ENCODE measurements around the gene RNPEPL1.

Gene RNPEPL1

DNA sequence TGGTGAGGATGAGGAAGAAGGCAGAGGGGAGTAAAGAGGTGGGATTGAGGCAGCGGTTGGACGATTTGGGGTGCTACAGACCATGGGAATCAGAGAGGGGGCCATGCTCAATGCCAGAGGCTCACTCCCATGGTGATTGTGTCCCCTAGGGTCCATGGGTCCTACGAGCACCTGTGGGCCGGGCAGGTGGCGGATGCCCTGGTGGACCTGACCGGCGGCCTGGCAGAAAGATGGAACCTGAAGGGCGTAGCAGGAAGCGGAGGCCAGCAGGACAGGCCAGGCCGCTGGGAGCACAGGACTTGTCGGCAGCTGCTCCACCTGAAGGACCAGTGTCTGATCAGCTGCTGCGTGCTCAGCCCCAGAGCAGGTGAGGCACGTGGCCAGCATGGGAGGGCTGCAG is 23.5 kb downstream of the RNPEPL1 start:
- H3K4me1 ChIP-seq (ENCODE audit: control insufficient read depth, insufficient read depth, low read length), result peaks cover 7% of the 10 kb centered on the region
- ChIA-PET CTCF (no interaction called here), POLR2A (no interaction called here)

GRCh38 chr2:240593026-240593702 is 24.9 kb downstream of the RNPEPL1 start:
- H3K27ac ChIP-seq (ENCODE audit: extremely low read depth, low read depth, low read length), result no peak overlapping the region
- no peak overlapping the region for H3K4me3 ChIP-seq (ENCODE audit: low read depth, low read length)
- peaks cover 5 to 77% of the 10 kb centered on the region in 2 experiments; a peak in 2 of 3 replicates for H3K36me3 ChIP-seq (ENCODE audit: control insufficient read depth in 2 of 2, insufficient read depth in 1 of 2, low read length in 2 of 2)
- CTCF ChIA-PET, result no interaction called here
- no peaks in the 10 kb centered on the region for H3K9me3 ChIP-seq (ENCODE audit: control insufficient read depth, insufficient read depth, low read depth, low read length)
- POLR2A ChIA-PET, result interaction anchor here (0.6 kb wide), 1 partner anchor 360 kb away, joined by 9 read pairs; no protein-coding TSS in a partner anchor
- TF ChIP-seq HOXD13 (CRISPR knock-in tag; IDR thresholded peaks at IDR 0.05; ENCODE audit: borderline replicate concordance), result no peak
- TF ChIP-seq, protein P1, sequence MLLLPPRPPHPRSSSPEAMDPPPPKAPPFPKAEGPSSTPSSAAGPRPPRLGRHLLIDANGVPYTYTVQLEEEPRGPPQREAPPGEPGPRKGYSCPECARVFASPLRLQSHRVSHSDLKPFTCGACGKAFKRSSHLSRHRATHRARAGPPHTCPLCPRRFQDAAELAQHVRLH (tag by site-specific recombination; IDR thresholded peaks at IDR 0.05), result no peak
- no peak for TF ChIP-seq ZBTB49 (tag by site-specific recombination; IDR thresholded peaks at IDR 0.05; ENCODE audit: low read depth)
- TF ChIP-seq ZNF785 (tag by site-specific recombination; IDR thresholded peaks at IDR 0.05), result no peak
- TF ChIP-seq ZNF169 (tag by site-specific recombination; IDR thresholded peaks at IDR 0.05), result no peak
- no peak for TF ChIP-seq ZBTB1 (tag by site-specific recombination; IDR thresholded peaks at IDR 0.05)
- TF ChIP-seq, protein P2, sequence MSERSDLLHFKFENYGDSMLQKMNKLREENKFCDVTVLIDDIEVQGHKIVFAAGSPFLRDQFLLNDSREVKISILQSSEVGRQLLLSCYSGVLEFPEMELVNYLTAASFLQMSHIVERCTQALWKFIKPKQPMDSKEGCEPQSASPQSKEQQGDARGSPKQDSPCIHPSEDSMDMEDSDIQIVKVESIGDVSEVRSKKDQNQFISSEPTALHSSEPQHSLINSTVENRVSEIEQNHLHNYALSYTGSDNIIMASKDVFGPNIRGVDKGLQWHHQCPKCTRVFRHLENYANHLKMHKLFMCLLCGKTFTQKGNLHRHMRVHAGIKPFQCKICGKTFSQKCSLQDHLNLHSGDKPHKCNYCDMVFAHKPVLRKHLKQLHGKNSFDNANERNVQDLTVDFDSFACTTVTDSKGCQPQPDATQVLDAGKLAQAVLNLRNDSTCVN (tag by site-specific recombination; optimal IDR thresholded peaks at IDR 0.05), result no peak
- H3K4me1 ChIP-seq (ENCODE audit: control insufficient read depth, insufficient read depth, low read length), result no peaks in the 10 kb centered on the region; the same call in 1 of the 2 replicates

More for the DNA sequence above, 23.5 kb downstream of the RNPEPL1 start:
- Histone ChIP-seq H3K27ac (ENCODE audit: extremely low read depth, low read depth, low read length) (no peak overlapping the region), H3K9me3 (ENCODE audit: control insufficient read depth, insufficient read depth, low read depth, low read length) (no peaks in the 10 kb centered on the region), H3K4me3 (ENCODE audit: low read depth, low read length) (no peak overlapping the region), H3K36me3 (ENCODE audit: control insufficient read depth in 2 of 2, insufficient read depth in 1 of 2, low read length in 2 of 2) (peaks cover 5 to 64% of the 10 kb centered on the region in 2 experiments; a peak in 2 of 3 replicates)
- no peak for TF ChIP-seq OVOL3 (tag by site-specific recombination; IDR thresholded peaks at IDR 0.05)
- TF ChIP-seq GFI1B (tag by site-specific recombination; IDR thresholded peaks at IDR 0.05), result no peak
- TF ChIP-seq ZNF600 (tag by site-specific recombination; IDR thresholded peaks at IDR 0.05), result no peak
- TF ChIP-seq, protein P3, sequence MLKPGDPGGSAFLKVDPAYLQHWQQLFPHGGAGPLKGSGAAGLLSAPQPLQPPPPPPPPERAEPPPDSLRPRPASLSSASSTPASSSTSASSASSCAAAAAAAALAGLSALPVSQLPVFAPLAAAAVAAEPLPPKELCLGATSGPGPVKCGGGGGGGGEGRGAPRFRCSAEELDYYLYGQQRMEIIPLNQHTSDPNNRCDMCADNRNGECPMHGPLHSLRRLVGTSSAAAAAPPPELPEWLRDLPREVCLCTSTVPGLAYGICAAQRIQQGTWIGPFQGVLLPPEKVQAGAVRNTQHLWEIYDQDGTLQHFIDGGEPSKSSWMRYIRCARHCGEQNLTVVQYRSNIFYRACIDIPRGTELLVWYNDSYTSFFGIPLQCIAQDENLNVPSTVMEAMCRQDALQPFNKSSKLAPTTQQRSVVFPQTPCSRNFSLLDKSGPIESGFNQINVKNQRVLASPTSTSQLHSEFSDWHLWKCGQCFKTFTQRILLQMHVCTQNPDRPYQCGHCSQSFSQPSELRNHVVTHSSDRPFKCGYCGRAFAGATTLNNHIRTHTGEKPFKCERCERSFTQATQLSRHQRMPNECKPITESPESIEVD (tag by site-specific recombination; IDR thresholded peaks at IDR 0.05), result no peak
- no peak for TF ChIP-seq ZNF548 (tag by site-specific recombination; IDR thresholded peaks at IDR 0.05)

GRCh38 chr2:240593703-240594451 is 25.6 kb downstream of the RNPEPL1 start:
- Histone ChIP-seq H3K4me1 (ENCODE audit: control insufficient read depth, insufficient read depth, low read length) (no peaks in the 10 kb centered on the region; the same call in 1 of the 2 replicates), H3K9me3 (ENCODE audit: control insufficient read depth, insufficient read depth, low read depth, low read length) (no peaks in the 10 kb centered on the region), H3K27ac (ENCODE audit: extremely low read depth, low read depth, low read length) (no peak overlapping the region), H3K4me3 (ENCODE audit: low read depth, low read length) (no peak overlapping the region), H3K36me3 (ENCODE audit: control insufficient read depth in 2 of 2, insufficient read depth in 1 of 2, low read length in 2 of 2) (peaks cover 5 to 84% of the 10 kb centered on the region in 2 experiments; a peak in 2 of 3 replicates)
- POLR2A ChIA-PET, result interaction anchor here (0.6 kb wide), 1 partner anchor 360 kb away, joined by 9 read pairs; no protein-coding TSS in a partner anchor
- CTCF ChIA-PET, result interaction anchor here (0.6 kb wide), 1 partner anchor 10 kb away, joined by 3 read pairs; no protein-coding TSS in a partner anchor
- TF ChIP-seq, protein P4, sequence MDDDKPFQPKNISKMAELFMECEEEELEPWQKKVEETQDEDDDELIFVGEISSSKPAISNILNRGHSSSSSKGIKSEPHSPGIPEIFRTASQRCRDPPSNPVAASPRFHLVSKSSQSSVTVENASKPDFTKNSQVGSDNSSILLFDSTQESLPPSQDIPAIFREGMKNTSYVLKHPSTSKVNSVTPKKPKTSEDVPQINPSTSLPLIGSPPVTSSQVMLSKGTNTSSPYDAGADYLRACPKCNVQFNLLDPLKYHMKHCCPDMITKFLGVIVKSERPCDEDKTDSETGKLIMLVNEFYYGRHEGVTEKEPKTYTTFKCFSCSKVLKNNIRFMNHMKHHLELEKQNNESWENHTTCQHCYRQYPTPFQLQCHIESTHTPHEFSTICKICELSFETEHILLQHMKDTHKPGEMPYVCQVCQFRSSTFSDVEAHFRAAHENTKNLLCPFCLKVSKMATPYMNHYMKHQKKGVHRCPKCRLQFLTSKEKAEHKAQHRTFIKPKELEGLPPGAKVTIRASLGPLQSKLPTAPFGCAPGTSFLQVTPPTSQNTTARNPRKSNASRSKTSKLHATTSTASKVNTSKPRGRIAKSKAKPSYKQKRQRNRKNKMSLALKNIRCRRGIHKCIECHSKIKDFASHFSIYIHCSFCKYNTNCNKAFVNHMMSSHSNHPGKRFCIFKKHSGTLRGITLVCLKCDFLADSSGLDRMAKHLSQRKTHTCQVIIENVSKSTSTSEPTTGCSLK (tag by site-specific recombination; IDR thresholded peaks at IDR 0.05), result no peak
- TF ChIP-seq ZIC2 (tag by site-specific recombination; IDR thresholded peaks at IDR 0.05), result 0 out of 2 replicates have a peak, but pooled peaks have one; percentile 14
